ENCODE results near the gene IMPA2.

DNA sequence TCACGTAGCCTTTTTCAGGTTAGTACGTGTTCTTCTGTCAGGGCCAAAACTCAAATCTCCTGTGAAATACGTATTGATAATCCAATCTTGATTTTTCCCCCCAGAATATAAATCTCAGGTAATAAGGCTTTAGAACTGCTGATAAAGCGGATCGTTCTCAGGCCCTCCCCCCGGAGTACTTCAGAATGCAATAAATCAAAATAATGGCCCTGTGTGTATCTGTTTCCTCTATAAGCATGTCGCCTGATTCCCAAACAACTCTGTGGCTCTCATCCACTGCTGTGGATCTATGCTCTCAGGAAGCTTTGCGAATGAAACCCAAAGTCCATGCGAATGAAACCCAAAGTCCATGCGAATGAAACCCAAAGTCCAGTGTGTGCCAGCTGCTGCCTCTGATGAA, 49.4 kb downstream of the IMPA2 start:
- no peak for TF ChIP-seq POLR2A (IDR thresholded peaks at IDR 0.05)
- TF ChIP-seq, protein P1, sequence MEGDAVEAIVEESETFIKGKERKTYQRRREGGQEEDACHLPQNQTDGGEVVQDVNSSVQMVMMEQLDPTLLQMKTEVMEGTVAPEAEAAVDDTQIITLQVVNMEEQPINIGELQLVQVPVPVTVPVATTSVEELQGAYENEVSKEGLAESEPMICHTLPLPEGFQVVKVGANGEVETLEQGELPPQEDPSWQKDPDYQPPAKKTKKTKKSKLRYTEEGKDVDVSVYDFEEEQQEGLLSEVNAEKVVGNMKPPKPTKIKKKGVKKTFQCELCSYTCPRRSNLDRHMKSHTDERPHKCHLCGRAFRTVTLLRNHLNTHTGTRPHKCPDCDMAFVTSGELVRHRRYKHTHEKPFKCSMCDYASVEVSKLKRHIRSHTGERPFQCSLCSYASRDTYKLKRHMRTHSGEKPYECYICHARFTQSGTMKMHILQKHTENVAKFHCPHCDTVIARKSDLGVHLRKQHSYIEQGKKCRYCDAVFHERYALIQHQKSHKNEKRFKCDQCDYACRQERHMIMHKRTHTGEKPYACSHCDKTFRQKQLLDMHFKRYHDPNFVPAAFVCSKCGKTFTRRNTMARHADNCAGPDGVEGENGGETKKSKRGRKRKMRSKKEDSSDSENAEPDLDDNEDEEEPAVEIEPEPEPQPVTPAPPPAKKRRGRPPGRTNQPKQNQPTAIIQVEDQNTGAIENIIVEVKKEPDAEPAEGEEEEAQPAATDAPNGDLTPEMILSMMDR (IDR thresholded peaks at IDR 0.05), result no peak
